GM12873 (cell line): Measurements from ENCODE around the gene CLCA1.

ENCODE experiments used
- TF ChIP-seq, protein P1 (sequence below): IDR thresholded peaks from 2 replicates; pipeline ENCODE4 v1.5.1; 2012; ENCODE audit warnings: low read depth, mild to moderate bottlenecking, moderate library complexity, low read length, control low read depth; ENCODE audit not compliant: insufficient read depth; ENCODE audit errors: missing control alignments

Gene CLCA1, protein sequence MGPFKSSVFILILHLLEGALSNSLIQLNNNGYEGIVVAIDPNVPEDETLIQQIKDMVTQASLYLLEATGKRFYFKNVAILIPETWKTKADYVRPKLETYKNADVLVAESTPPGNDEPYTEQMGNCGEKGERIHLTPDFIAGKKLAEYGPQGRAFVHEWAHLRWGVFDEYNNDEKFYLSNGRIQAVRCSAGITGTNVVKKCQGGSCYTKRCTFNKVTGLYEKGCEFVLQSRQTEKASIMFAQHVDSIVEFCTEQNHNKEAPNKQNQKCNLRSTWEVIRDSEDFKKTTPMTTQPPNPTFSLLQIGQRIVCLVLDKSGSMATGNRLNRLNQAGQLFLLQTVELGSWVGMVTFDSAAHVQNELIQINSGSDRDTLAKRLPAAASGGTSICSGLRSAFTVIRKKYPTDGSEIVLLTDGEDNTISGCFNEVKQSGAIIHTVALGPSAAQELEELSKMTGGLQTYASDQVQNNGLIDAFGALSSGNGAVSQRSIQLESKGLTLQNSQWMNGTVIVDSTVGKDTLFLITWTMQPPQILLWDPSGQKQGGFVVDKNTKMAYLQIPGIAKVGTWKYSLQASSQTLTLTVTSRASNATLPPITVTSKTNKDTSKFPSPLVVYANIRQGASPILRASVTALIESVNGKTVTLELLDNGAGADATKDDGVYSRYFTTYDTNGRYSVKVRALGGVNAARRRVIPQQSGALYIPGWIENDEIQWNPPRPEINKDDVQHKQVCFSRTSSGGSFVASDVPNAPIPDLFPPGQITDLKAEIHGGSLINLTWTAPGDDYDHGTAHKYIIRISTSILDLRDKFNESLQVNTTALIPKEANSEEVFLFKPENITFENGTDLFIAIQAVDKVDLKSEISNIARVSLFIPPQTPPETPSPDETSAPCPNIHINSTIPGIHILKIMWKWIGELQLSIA

DNA sequence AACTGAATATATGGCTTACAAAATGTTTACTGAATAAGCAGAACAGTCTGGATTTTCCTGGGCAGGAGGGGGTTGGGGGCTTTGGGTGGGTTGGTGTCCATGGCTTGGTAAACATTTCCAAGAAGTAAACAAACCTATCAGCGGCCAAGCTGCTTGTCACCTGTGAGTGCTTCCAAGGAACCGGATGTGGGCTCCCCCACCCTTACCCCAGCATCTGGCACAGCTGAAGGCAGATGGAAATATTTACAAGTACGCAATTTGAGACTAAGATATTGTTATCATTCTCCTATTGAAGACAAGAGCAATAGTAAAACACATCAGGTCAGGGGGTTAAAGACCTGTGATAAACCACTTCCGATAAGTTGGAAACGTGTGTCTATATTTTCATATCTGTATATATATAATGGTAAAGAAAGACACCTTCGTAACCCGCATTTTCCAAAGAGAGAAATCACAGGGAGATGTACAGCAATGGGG lies at the start of gene CLCA1:
CLCA1 (plus strand) TSS at position 427 of the 477 bp plus-strand sequence; CDS start at position 472, 45 bp downstream.
- TF ChIP-seq, protein P1, sequence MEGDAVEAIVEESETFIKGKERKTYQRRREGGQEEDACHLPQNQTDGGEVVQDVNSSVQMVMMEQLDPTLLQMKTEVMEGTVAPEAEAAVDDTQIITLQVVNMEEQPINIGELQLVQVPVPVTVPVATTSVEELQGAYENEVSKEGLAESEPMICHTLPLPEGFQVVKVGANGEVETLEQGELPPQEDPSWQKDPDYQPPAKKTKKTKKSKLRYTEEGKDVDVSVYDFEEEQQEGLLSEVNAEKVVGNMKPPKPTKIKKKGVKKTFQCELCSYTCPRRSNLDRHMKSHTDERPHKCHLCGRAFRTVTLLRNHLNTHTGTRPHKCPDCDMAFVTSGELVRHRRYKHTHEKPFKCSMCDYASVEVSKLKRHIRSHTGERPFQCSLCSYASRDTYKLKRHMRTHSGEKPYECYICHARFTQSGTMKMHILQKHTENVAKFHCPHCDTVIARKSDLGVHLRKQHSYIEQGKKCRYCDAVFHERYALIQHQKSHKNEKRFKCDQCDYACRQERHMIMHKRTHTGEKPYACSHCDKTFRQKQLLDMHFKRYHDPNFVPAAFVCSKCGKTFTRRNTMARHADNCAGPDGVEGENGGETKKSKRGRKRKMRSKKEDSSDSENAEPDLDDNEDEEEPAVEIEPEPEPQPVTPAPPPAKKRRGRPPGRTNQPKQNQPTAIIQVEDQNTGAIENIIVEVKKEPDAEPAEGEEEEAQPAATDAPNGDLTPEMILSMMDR, result no peak

DNA sequence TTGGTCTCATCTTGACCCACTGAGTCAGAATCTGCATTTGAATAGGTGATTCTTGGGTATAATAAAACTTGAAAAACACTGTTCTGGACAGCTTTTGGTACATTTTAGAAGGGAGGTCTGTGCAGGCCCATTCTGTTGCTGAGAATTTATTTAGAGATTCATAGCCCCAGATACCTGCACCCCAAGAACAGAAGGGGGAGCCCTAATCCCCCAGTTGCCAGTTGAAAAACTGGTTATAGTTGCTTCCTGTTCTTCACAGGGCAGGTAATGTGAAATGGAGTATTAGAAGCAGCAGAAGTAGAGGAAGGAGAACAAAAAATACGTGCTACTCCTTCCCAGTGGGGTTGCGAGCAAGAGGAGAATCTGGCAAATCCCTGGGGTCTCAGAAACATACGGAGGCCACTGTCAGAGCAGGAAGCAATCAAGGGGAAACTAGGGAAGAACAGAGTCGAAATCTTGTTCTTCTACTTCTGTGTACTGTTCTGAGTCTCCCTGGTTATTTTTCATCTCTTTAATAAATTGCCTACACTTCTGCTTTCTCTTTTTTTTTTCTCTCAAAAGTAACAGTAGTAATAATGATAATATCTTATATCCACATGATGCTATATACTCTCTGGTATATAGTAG lies 49.3 kb upstream of the CLCA1 start:
- TF ChIP-seq, protein P1, result peak; percentile 81

DNA sequence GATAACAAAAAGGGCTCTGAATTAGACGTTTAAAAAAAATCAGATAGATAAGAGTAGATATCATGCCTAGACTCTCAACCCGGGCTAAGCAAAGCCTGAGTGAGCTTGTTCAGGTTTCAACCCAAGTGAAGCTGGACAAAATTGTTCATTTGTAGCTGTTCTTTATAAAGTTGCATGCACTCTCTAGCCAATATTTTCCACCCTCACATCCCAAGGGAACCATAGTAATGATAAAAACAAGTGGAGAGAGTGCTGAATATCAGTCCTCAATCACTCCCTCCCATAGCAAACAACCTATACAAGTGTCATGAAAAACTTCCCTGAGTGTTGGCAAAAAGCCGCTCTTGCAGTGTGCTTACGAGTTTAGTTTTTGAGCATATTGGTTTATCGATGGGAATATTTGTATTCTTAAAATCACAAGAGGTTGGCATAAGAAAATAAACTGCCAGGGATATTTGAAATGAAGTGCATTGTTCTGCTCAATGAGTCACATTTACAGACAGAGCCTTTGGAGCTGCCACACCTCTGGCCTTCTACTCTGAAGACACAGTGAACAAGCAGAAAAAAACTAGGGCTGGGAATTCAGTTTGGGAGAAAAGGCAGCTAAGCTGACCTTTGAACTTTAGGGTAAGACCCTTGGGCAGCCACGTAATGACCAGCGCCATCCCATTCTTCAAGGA lies 47.0 kb upstream of the CLCA1 start:
- TF ChIP-seq, protein P1, result no peak

DNA sequence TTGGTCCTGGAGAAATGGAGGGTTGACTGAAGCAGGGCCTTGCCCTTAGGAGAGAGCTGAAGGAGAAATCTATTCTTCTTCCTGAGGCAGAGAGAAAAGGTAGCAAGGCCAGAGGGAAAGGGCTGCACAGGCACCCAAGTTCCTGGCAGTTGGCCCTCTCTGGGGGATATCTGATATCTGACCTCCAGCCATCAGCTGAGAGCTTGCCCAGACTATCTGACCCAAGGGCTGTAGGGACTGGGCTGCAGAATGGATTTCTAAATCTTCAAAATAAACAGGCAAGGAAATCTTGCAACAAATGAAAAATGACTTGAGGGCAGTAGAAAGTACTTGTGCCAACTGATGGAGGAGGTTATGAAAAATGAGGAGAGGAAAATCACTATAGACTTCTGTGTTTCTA lies 45.3 kb upstream of the CLCA1 start:
- TF ChIP-seq, protein P1, result no peak

DNA sequence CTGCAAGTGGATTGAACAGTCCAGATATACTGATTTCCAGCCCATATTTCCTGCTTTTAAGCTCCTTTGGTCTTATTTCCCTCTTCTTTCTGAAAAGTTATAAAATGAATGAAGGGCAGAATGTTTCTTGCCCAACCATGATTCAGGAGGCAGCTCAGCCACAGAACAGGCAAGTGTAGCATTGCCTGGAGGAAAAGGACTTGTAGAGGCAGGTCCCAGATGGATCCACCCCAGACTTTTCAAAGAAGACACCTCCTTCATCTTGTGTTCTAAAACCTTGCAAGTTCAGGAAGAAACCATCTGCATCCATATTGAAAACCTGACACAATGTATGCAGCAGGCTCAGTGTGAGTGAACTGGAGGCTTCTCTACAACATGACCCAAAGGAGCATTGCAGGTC lies 44.9 kb upstream of the CLCA1 start, which contains the start of gene CLCA2:
CLCA2 (plus strand) TSS at position 299 of the 400 bp plus-strand sequence; CDS start at position 376, 77 bp downstream.
- TF ChIP-seq, protein P1, result no peak

DNA sequence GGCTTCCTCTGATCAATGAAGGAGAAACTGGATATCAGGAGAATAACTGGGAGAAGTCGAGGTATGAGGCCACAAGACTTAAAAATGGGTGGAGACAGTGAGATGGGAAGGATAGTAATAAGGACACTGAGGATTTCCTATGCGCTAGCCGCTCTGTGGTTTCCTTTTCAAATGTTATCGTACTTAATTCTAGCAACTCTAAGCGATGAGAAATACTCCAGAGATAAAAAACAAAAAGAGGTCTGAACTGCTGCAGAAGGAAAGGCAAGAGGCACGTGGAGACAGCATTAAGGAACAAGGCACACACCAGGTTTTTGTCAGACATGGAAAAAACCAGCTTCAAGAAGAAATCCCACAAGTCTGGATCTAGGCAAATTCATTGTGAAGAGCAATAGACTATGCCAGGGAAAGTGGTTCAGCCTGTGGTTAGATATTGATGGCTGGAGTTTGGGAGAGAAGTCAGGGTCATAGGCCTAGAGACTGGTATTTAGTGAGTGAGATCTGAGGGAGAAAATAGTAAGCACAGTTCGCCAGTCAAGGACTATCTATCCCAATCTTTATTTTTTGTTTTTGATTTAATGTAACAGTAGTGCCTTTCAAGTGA lies 39.5 kb upstream of the CLCA1 start:
- TF ChIP-seq, protein P1, result no peak
